HCT116 (cell line): ENCODE data around the gene SAMSN1. TPM values are rescaled to one million over a fixed set of nuclear protein-coding genes. Genes with fewer than 3 reads are reported as not detected.

ENCODE experiments used
- ATAC-seq: fragments of 200-7000 bp; cut with Tn5 transposase; 2 replicates; pipeline ENCODE4 v1.9.1; 2020; ENCODE audit warnings: mild to moderate bottlenecking, moderate library complexity
- BruUV-seq: library from RNA; stranded (reverse); fragments of 400-500 nt; replicated peaks from 2 replicates; lab custom pipeline; 2021; lab: Mats Ljungman, UMichigan
- CTCF ChIA-PET: fragments of 300-600 bp; sonication (Branson Sonifier 250); formaldehyde crosslinking; loops from one replicate; lab custom pipeline; 2021; ENCODE audit warnings: antibody characterized with exemption; lab: Charles Lee
- POLR2A ChIA-PET: fragments of 300-600, 350-600 bp; sonication (Branson Sonifier 250); formaldehyde crosslinking; loops from one replicate; lab custom pipeline; 2021; ENCODE audit warnings: antibody characterized with exemption; lab: Charles Lee
- RAD21 ChIA-PET, 2 experiments: fragments of 300-600 bp; sonication (Branson Sonifier 250); formaldehyde crosslinking; loops; one replicate each; lab custom pipeline; 2023; ENCODE audit warnings: low total read pairs in 2 of 2; ENCODE audit not compliant: uncharacterized antibody in 2 of 2, unreplicated experiment in 2 of 2, low non-redundant PET in 1 of 2; lab: Charles Lee
- DNase-seq: peaks from one replicate; pipeline ENCODE4 v3.0.0-alpha.2; 2010; ENCODE audit warnings: low read depth, low spot score
- H2AFZ ChIP-seq: fragments of 200-600 bp; shearing (Covaris generic), sonication (generic); 2 replicates; pipeline ENCODE4 v1.6.1; 2017; ENCODE audit warnings: low read depth, mixed run types, mixed read lengths, antibody characterized with exemption, low read length; ENCODE audit not compliant: poor library complexity, severe bottlenecking
- H3K27ac ChIP-seq: 2 replicates; pipeline ENCODE4 v1.5.1; 2012; ENCODE audit warnings: low read depth, low read length
- H3K27me3 ChIP-seq: fragments of 200-600 bp; sonication (generic); 2 replicates; pipeline ENCODE4 v1.6.1; 2016; ENCODE audit warnings: mixed run types, low read length, mixed read lengths; ENCODE audit not compliant: insufficient read depth
- H3K36me3 ChIP-seq, 2 experiments: fragments of 200-500 bp in 1 of 2; fragments of 200-600 bp in 1 of 2; sonication (Bioruptor generic) in 1 of 2; sonication (generic) in 1 of 2; 2 replicates each; pipeline versions ENCODE4 v1.5.1 to v1.6.1; 2014 to 2016; ENCODE audit warnings: low read length in 2 of 2, inconsistent platforms in 1 of 2, mixed read lengths in 1 of 2, mixed run types in 1 of 2; ENCODE audit not compliant: insufficient read depth in 2 of 2, control insufficient read depth in 1 of 2
- H3K4me1 ChIP-seq, 2 experiments: fragments of 200-600 bp in 1 of 2; sonication (generic) in 1 of 2; 2 replicates each; pipeline versions ENCODE4 v1.5.1 to v1.6.1; 2012 to 2017; ENCODE audit warnings: low read length in 2 of 2, inconsistent platforms in 1 of 2, mild to moderate bottlenecking in 1 of 2, mixed read lengths in 1 of 2, mixed run types in 1 of 2, moderate library complexity in 1 of 2; ENCODE audit not compliant: insufficient read depth in 2 of 2, control insufficient read depth in 1 of 2
- H3K4me2 ChIP-seq: fragments of 200-600 bp; sonication (generic); 2 replicates; pipeline ENCODE4 v1.6.1; 2017; ENCODE audit warnings: mixed run types, low read length, mixed read lengths
- H3K4me3 ChIP-seq, 2 experiments: fragments of 200-600 bp in 1 of 2; sonication (generic) in 1 of 2; replicated peaks in 1 of 2; 2 replicates each; pipeline ENCODE4 v1.5.1; 2011 to 2016; ENCODE audit warnings: low read length in 2 of 2, control low read depth in 1 of 2, low read depth in 1 of 2, mild to moderate bottlenecking in 1 of 2, mixed read lengths in 1 of 2, mixed run types in 1 of 2
- H3K79me2 ChIP-seq: fragments of 200-600 bp; sonication (generic); 2 replicates; pipeline ENCODE4 v1.6.1; 2017; ENCODE audit warnings: mild to moderate bottlenecking, mixed run types, low read length, moderate library complexity, mixed read lengths; ENCODE audit not compliant: insufficient read depth
- H3K9ac ChIP-seq: fragments of 200-600 bp; sonication (generic); 2 replicates; pipeline ENCODE4 v1.6.1; 2016; ENCODE audit warnings: low read length, mixed read lengths
- H3K9me2 ChIP-seq: fragments of 200-600 bp; sonication (generic), shearing (Covaris generic); 2 replicates; pipeline ENCODE4 v1.6.1; 2017; ENCODE audit warnings: mixed run types, mild to moderate bottlenecking, moderate library complexity; ENCODE audit not compliant: insufficient read depth
- H3K9me3 ChIP-seq, 2 experiments: fragments of 200-500 bp in 1 of 2; fragments of 200-600 bp in 1 of 2; sonication (Bioruptor generic) in 1 of 2; sonication (generic) in 1 of 2; 2 replicates each; pipeline ENCODE4 v1.6.1; 2014 to 2017; ENCODE audit warnings: low read length in 2 of 2, mixed read lengths in 2 of 2, inconsistent platforms in 1 of 2, low read depth in 1 of 2, mild to moderate bottlenecking in 1 of 2, mixed run types in 1 of 2, moderate library complexity in 1 of 2; ENCODE audit not compliant: control insufficient read depth in 1 of 2, insufficient read depth in 1 of 2
- H4K20me1 ChIP-seq: fragments of 200-600 bp; sonication (generic), shearing (Covaris generic); 2 replicates; pipeline ENCODE4 v1.6.1; 2017; ENCODE audit warnings: mixed run types, mild to moderate bottlenecking, moderate library complexity; ENCODE audit not compliant: insufficient read depth
- CBX3 ChIP-seq: IDR thresholded peaks from 2 replicates; pipeline ENCODE4 v1.6.1; 2012; ENCODE audit warnings: low read depth
- CEBPB ChIP-seq: IDR thresholded peaks from 2 replicates; pipeline ENCODE4 v1.6.1; 2012; ENCODE audit warnings: low read depth
- EGR1 ChIP-seq: IDR thresholded peaks from 2 replicates; pipeline ENCODE4 v1.6.1; 2012; ENCODE audit warnings: low read depth
- ELF1 ChIP-seq: IDR thresholded peaks from 2 replicates; pipeline ENCODE4 v1.6.1; 2012; ENCODE audit warnings: low read depth, borderline replicate concordance
- EZH2 ChIP-seq: fragments of 200-600 bp; sonication (generic); IDR thresholded peaks from 2 replicates; pipeline ENCODE4 v1.6.1; 2017; ENCODE audit warnings: antibody characterized with exemption, mixed run types
- EZH2phosphoT487 ChIP-seq: fragments of 200-600 bp; IDR thresholded peaks from 2 replicates; pipeline ENCODE4 v1.6.1; 2018; ENCODE audit warnings: antibody characterized with exemption, borderline replicate concordance
- JUND ChIP-seq: IDR thresholded peaks from 2 replicates; pipeline ENCODE4 v1.6.1; 2012
- POLR2A ChIP-seq: IDR thresholded peaks from 2 replicates; pipeline ENCODE4 v1.7.0; 2011; ENCODE audit warnings: borderline replicate concordance; ENCODE audit not compliant: insufficient read depth, insufficient read length; ENCODE audit errors: extremely low read depth
- RAD21 ChIP-seq: IDR thresholded peaks from 2 replicates; pipeline ENCODE4 v1.6.1; 2012; ENCODE audit warnings: low read depth, mild to moderate bottlenecking
- SRF ChIP-seq: IDR thresholded peaks from 2 replicates; pipeline ENCODE4 v1.6.1; 2012; ENCODE audit warnings: low read depth
- YY1 ChIP-seq: IDR thresholded peaks from 2 replicates; pipeline ENCODE4 v1.6.1; 2011; ENCODE audit warnings: low read length, low read depth, moderate library complexity, mild to moderate bottlenecking; ENCODE audit not compliant: insufficient replicate concordance; ENCODE audit errors: extremely low read depth
- ZBTB33 ChIP-seq: IDR thresholded peaks from 2 replicates; pipeline ENCODE4 v1.6.1; 2011; ENCODE audit warnings: mild to moderate bottlenecking, low read length, moderate library complexity; ENCODE audit not compliant: insufficient replicate concordance; ENCODE audit errors: extremely low read depth
- ZNF274 ChIP-seq: fragments of 200-500 bp; sonication (Bioruptor generic); IDR thresholded peaks from 2 replicates; pipeline ENCODE4 v1.6.1; 2014; ENCODE audit warnings: mild to moderate bottlenecking, low read depth, low read length, inconsistent platforms
- intact Hi-C: fragments of 100-400 bp; cut with micrococcal nuclease; formaldehyde crosslinking; loops from 2 replicates; pipeline ENCODE4 v1.10.0; 2022
- total RNA-seq: library from RNA; stranded (reverse); gene quantifications from one replicate; pipeline ENCODE4 v1.2.1, GENCODE V29; 2021; ENCODE audit not compliant: unreplicated experiment

The SAMSN1 gene
- total RNA-seq, 1 experiment from 2014 or later, result 0.57 TPM

- no peak for TF ChIP-seq RAD21
- TF ChIP-seq ZNF274, result no peak
- no peak for TF ChIP-seq EGR1
- TF ChIP-seq JUND, result no peak
- TF ChIP-seq ELF1, result no peak
- no peak for TF ChIP-seq SRF
- TF ChIP-seq POLR2A, result no peak
- TF ChIP-seq EZH2phosphoT487, result no peak
- no peak for TF ChIP-seq CBX3
- TF ChIP-seq CEBPB, result no peak
- TF ChIP-seq ZBTB33, result no peak
- TF ChIP-seq EZH2, result no peak
- TF ChIP-seq YY1, result no peak
- ChIA-PET POLR2A (no interaction called here), RAD21 (no interaction called here), CTCF (no interaction called here)
- intact Hi-C loops, result loop anchor here (10.0 kb wide), 1 partner anchor 64 kb away; the partner anchor contains the start of gene SAMSN1
- Histone ChIP-seq H3K36me3 (no peaks in the 10 kb centered on the region), H3K27ac (no peak overlapping the region), H4K20me1 (no peaks in the 10 kb centered on the region), H3K9me3 (no peaks in the 10 kb centered on the region; a peak in 1 of 4 replicates), H3K79me2 (no peaks in the 10 kb centered on the region), H3K9ac (no peak overlapping the region), H3K4me1 (no peaks in the 10 kb centered on the region), H3K9me2 (no peaks in the 10 kb centered on the region), H3K4me2 (no peak overlapping the region), H3K27me3 (no peaks in the 10 kb centered on the region), H3K4me3 (no peak overlapping the region), H2AFZ (no peak overlapping the region)
- ATAC-seq, result no peak
- BruUV-seq, result no TSS peak
- no peak for DNase-seq
Measured at GRCh38 chr21:14480411-14481031, 65.6 kb downstream of the SAMSN1 start.
